SK-N-SH (cell line): ENCODE measurements around the gene ABCG1. TPM values are rescaled to one million over a fixed set of nuclear protein-coding genes. Genes with fewer than 3 reads are reported as not detected.

Experiments
- CTCF ChIA-PET: fragments of 300-600, 350-600 bp; formaldehyde crosslinking; extraction: SDS; loops from one replicate; lab custom pipeline; 2021; lab: Yijun Ruan, JAX
- POLR2A ChIA-PET: fragments of 350-600 bp; sonication (Branson Sonifier 250); formaldehyde crosslinking; extraction: SDS; loops from one replicate; lab custom pipeline; 2020; ENCODE audit warnings: antibody characterized with exemption, inconsistent platforms; lab: Yijun Ruan, JAX
- DNase-seq: peaks from one replicate; pipeline ENCODE4 v3.0.0; 2012
- H2AFZ ChIP-seq: fragments of 200-600 bp; sonication (generic); 2 replicates; pipeline ENCODE4 v1.8.1; 2016; ENCODE audit warnings: antibody characterized with exemption, mild to moderate bottlenecking, low read depth
- H3F3A ChIP-seq: fragments of 200-600 bp; sonication (generic); replicated peaks from 2 replicates; pipeline ENCODE3; 2016; ENCODE audit warnings: antibody characterized with exemption, mild to moderate bottlenecking; ENCODE audit not compliant: insufficient read depth
- H3K27ac ChIP-seq, 2 experiments: fragments of 200-500 bp in 1 of 2; fragments of 200-600 bp in 1 of 2; sonication (Bioruptor generic) in 1 of 2; sonication (generic), shearing (Covaris generic) in 1 of 2; 2 replicates each; pipeline versions ENCODE4 v1.5.1 to v1.6.1; 2014 to 2016; ENCODE audit warnings: low read depth in 2 of 2, inconsistent platforms in 1 of 2, low read length in 1 of 2, mild to moderate bottlenecking in 1 of 2, mixed read lengths in 1 of 2
- H3K27me3 ChIP-seq: fragments of 200-600 bp; sonication (generic), shearing (Covaris generic); 2 replicates; pipeline ENCODE4 v1.6.1; 2016; ENCODE audit warnings: mixed run types; ENCODE audit not compliant: insufficient read depth
- H3K36me3 ChIP-seq, 2 experiments: fragments of 200-500 bp in 1 of 2; fragments of 200-600 bp in 1 of 2; sonication (Bioruptor generic) in 1 of 2; sonication (generic) in 1 of 2; replicated peaks in 1 of 2; 2 replicates each; pipeline versions ENCODE3 to v1.5.1; 2014 to 2016; ENCODE audit warnings: low read length in 1 of 2, mild to moderate bottlenecking in 1 of 2; ENCODE audit not compliant: insufficient read depth in 2 of 2, control insufficient read depth in 1 of 2
- H3K4me1 ChIP-seq, 2 experiments: fragments of 200-500 bp in 1 of 2; fragments of 200-600 bp in 1 of 2; sonication (Bioruptor generic) in 1 of 2; sonication (generic), shearing (Covaris generic) in 1 of 2; 2 replicates each; pipeline versions ENCODE4 v1.5.1 to v1.6.1; 2014 to 2016; ENCODE audit warnings: low read depth in 1 of 2, low read length in 1 of 2, mixed run types in 1 of 2; ENCODE audit not compliant: insufficient read depth in 2 of 2, control insufficient read depth in 1 of 2
- H3K4me2 ChIP-seq: fragments of 200-600 bp; sonication (generic), shearing (Covaris generic); 2 replicates; pipeline ENCODE4 v1.6.1; 2017; ENCODE audit warnings: mixed run types
- H3K4me3 ChIP-seq, 2 experiments: fragments of 200-500 bp in 1 of 2; fragments of 200-600 bp in 1 of 2; sonication (Bioruptor generic) in 1 of 2; sonication (generic), shearing (Covaris generic) in 1 of 2; 2 replicates each; pipeline versions ENCODE4 v1.5.1 to v1.8.1; 2014 to 2016; ENCODE audit warnings: low read depth in 2 of 2, inconsistent platforms in 1 of 2, low read length in 1 of 2, mild to moderate bottlenecking in 1 of 2, mixed read lengths in 1 of 2, moderate library complexity in 1 of 2
- H3K79me2 ChIP-seq: fragments of 200-600 bp; sonication (generic); 2 replicates; pipeline ENCODE4 v1.8.1; 2017; ENCODE audit warnings: mild to moderate bottlenecking; ENCODE audit not compliant: insufficient read depth
- H3K9ac ChIP-seq: fragments of 200-600 bp; sonication (generic); 2 replicates; pipeline ENCODE4 v1.6.1; 2017; ENCODE audit warnings: mixed run types
- H3K9me2 ChIP-seq: fragments of 200-600 bp; sonication (generic); 2 replicates; pipeline ENCODE4 v1.6.1; 2017; ENCODE audit warnings: mixed run types
- H3K9me3 ChIP-seq: fragments of 200-600 bp; sonication (generic); 2 replicates; pipeline ENCODE4 v1.6.1; 2017; ENCODE audit warnings: mixed run types, mild to moderate bottlenecking, moderate library complexity
- H4K20me1 ChIP-seq: fragments of 200-600 bp; sonication (generic); 2 replicates; pipeline ENCODE4 v1.6.1; 2017; ENCODE audit warnings: mild to moderate bottlenecking, mixed run types; ENCODE audit not compliant: insufficient read depth
- CTCF ChIP-seq: fragments of 200-600 bp; sonication (generic); IDR thresholded peaks from 2 replicates; pipeline ENCODE4 v1.6.1; 2017; ENCODE audit warnings: antibody characterized with exemption, mild to moderate bottlenecking, moderate library complexity
- EP300 ChIP-seq, 2 experiments: IDR thresholded peaks; 2 replicates each; pipeline versions ENCODE4 v1.4.0 to v1.6.1; 2012; ENCODE audit warnings: borderline replicate concordance in 1 of 2, low read depth in 1 of 2, low read length in 1 of 2
- FOSL2 ChIP-seq: IDR thresholded peaks from 2 replicates; pipeline ENCODE4 v1.4.0; 2012; ENCODE audit warnings: low read depth, mild to moderate bottlenecking, moderate library complexity, borderline replicate concordance
- FOXJ3 ChIP-seq: sonication (generic); formaldehyde crosslinking; IDR thresholded peaks from 2 replicates; pipeline ENCODE4 v1.5.1; 2020; ENCODE audit warnings: mild to moderate bottlenecking, missing genetic modification reagents
- FOXM1 ChIP-seq: IDR thresholded peaks from 2 replicates; pipeline ENCODE4 v1.4.0; 2012; ENCODE audit warnings: low read depth, mild to moderate bottlenecking
- IRF3 ChIP-seq: fragments of 150-350 bp; IDR thresholded peaks from 2 replicates; pipeline ENCODE4 v1.6.1; 2016; ENCODE audit warnings: mild to moderate bottlenecking, low read depth, low read length
- MXI1 ChIP-seq: IDR thresholded peaks from 2 replicates; pipeline ENCODE4 v1.6.1; 2012; ENCODE audit warnings: mild to moderate bottlenecking, low read depth, low read length, improper control_type of control experiment
- NFIC ChIP-seq: IDR thresholded peaks from 2 replicates; pipeline ENCODE4 v1.4.0; 2012; ENCODE audit warnings: borderline replicate concordance
- NRF1 ChIP-seq: IDR thresholded peaks from 2 replicates; pipeline ENCODE4 v1.6.1; 2012; ENCODE audit warnings: low read depth, mild to moderate bottlenecking, low read length
- PBX3 ChIP-seq: IDR thresholded peaks from 2 replicates; pipeline ENCODE4; 2012
- RCOR1 ChIP-seq: fragments of 150-350 bp; IDR thresholded peaks from 2 replicates; pipeline ENCODE4 v1.6.1; 2017; ENCODE audit warnings: antibody characterized with exemption, low read length
- RFX5 ChIP-seq: IDR thresholded peaks from 2 replicates; pipeline ENCODE4 v1.6.1; 2012; ENCODE audit warnings: mild to moderate bottlenecking, improper control_type of control experiment, low read length
- SMC3 ChIP-seq: IDR thresholded peaks from 2 replicates; pipeline ENCODE4 v1.6.1; 2012; ENCODE audit warnings: low read depth, low read length, improper control_type of control experiment
- TAF1 ChIP-seq: IDR thresholded peaks from 2 replicates; pipeline ENCODE4 v1.6.1; 2012; ENCODE audit warnings: low read depth, mild to moderate bottlenecking, low read length, moderate library complexity, borderline replicate concordance
- TCF12 ChIP-seq: IDR thresholded peaks from 2 replicates; pipeline ENCODE4 v1.4.0; 2012
- USF1 ChIP-seq: IDR thresholded peaks from 2 replicates; pipeline ENCODE4 v1.4.0; 2012; ENCODE audit warnings: low read depth, borderline replicate concordance
- WGBS: methylation state at CpG from one replicate; pipeline ENCODE4 v1.1.6; 2017; ENCODE audit warnings: low lambda C conversion rate; 5-methylcytosine and 5-hydroxymethylcytosine counted together
- polyA plus RNA-seq, 3 experiments: library from polyadenylated mRNA; depleted of rRNA; stranded (reverse); fragments of >200 nt; gene quantifications; 2 replicates each; pipeline ENCODE4 v1.2.3, GENCODE V29; 2012

Gene ABCG1
- polyA plus RNA-seq, 1 of the 3 experiments (the other 2 are of a cell fraction) = 0.07 TPM

- Histone ChIP-seq H3K9me2 (no peaks in the 10 kb centered on the region), H3K4me1 (peaks cover 0 to 7% of the 10 kb centered on the region in 2 experiments; a peak in 1 of 4 replicates), H3K79me2 (no peaks in the 10 kb centered on the region), H3K36me3 (no peaks in the 10 kb centered on the region), H3K27ac (no peak overlapping the region), H4K20me1 (no peaks in the 10 kb centered on the region), H3K27me3 (no peaks in the 10 kb centered on the region)
- POLR2A ChIA-PET = no interaction called here
- DNase-seq = no peak
- 62% methylated on average over 5 of the region's 14 CpGs for WGBS
- no peak for TF ChIP-seq NFIC
- TF ChIP-seq FOXM1 = no peak
- TF ChIP-seq RCOR1 = no peak
- TF ChIP-seq USF1 = no peak
- TF ChIP-seq TAF1 = no peak
- TF ChIP-seq NRF1 = no peak
- TF ChIP-seq SMC3 = no peak
- TF ChIP-seq PBX3 = no peak
- TF ChIP-seq CTCF = no peak
- no peak for TF ChIP-seq FOXJ3 (CRISPR knock-in tag)
- no peak for TF ChIP-seq FOSL2
- TF ChIP-seq TCF12 = no peak
- no peak for TF ChIP-seq MXI1
- no peak for TF ChIP-seq EP300 (IDR thresholded peaks at IDR 0.05; ENCODE audit: borderline replicate concordance in 1 of 2, low read depth in 1 of 2, low read length in 1 of 2)
- TF ChIP-seq IRF3 = no peak
- no peak for TF ChIP-seq RFX5
- TF ChIP-seq, all 33 proteins: peak for 0
- no peaks in the 10 kb centered on the region for H3F3A ChIP-seq
- H3K9ac ChIP-seq = no peak overlapping the region
- H3K4me3 ChIP-seq = no peak overlapping the region
- no peaks in the 10 kb centered on the region for H3K9me3 ChIP-seq
- CTCF ChIA-PET = interaction anchor here (1.2 to 2.5 kb wide), 11 partner anchors 10 to 166 kb away, joined by 4 to 14 read pairs (median 7); partner anchors contain the start of gene ABCG1
- no peak overlapping the region for H2AFZ ChIP-seq
- H3K4me2 ChIP-seq = no peak overlapping the region
Observed at GRCh38 chr21:42311160-42311559, 92.2 kb downstream of the ABCG1 start.
